MM.1S (cell line): Measurements from ENCODE around the gene NTPCR.

ENCODE experiments used
- DNase-seq: peaks from one replicate; pipeline ENCODE4 v3.0.0-alpha.2; 2015
- H2AFZ ChIP-seq: fragments of 300-600 bp; sonication (generic); 2 replicates; pipeline ENCODE4 v1.6.0; 2016; ENCODE audit warnings: antibody characterized with exemption, low read length
- H3F3A ChIP-seq: fragments of 300-600 bp; sonication (generic); 2 replicates; pipeline ENCODE4 v1.6.1; 2016; ENCODE audit warnings: mild to moderate bottlenecking, antibody characterized with exemption, low read length, moderate library complexity, mixed read lengths; ENCODE audit not compliant: insufficient read depth
- H3K27ac ChIP-seq: fragments of 300-600 bp; sonication (generic); 2 replicates; pipeline ENCODE4 v1.5.1; 2016; ENCODE audit warnings: mild to moderate bottlenecking, low read length
- H3K27me3 ChIP-seq: fragments of 300-600 bp; sonication (generic); replicated peaks from 2 replicates; pipeline ENCODE4 v1.6.0; 2016; ENCODE audit warnings: low read length; ENCODE audit not compliant: insufficient read depth
- H3K36me3 ChIP-seq: fragments of 300-600 bp; sonication (generic); replicated peaks from 2 replicates; pipeline ENCODE4 v1.6.1; 2016; ENCODE audit warnings: mild to moderate bottlenecking, low read length, mixed read lengths; ENCODE audit not compliant: insufficient read depth
- H3K4me1 ChIP-seq: fragments of 300-600 bp; sonication (generic); 2 replicates; pipeline ENCODE4 v1.6.1; 2016; ENCODE audit warnings: low read length, mixed read lengths
- H3K4me2 ChIP-seq: fragments of 300-600 bp; sonication (generic); 2 replicates; pipeline ENCODE4 v1.6.0; 2016; ENCODE audit warnings: low read depth, low read length
- H3K4me3 ChIP-seq: fragments of 300-600 bp; sonication (generic); 2 replicates; pipeline ENCODE4 v1.5.1; 2016; ENCODE audit warnings: low read length, mixed read lengths
- H3K79me2 ChIP-seq: fragments of 300-600 bp; sonication (generic); 2 replicates; pipeline ENCODE4 v1.6.1; 2016; ENCODE audit warnings: mixed run types, low read length, mixed read lengths
- H3K9ac ChIP-seq: fragments of 300-600 bp; sonication (generic); 2 replicates; pipeline ENCODE4 v1.6.1; 2016; ENCODE audit warnings: low read length, mixed read lengths
- H3K9me2 ChIP-seq: fragments of 300-600 bp; sonication (generic); replicated peaks from 2 replicates; pipeline ENCODE4 v1.6.1; 2016; ENCODE audit warnings: mild to moderate bottlenecking, low read length, mixed read lengths; ENCODE audit not compliant: insufficient read depth
- H3K9me3 ChIP-seq: fragments of 300-600 bp; sonication (generic); replicated peaks from 2 replicates; pipeline ENCODE4 v1.6.1; 2016; ENCODE audit warnings: mild to moderate bottlenecking, low read length, mixed read lengths; ENCODE audit not compliant: insufficient read depth
- H4K20me1 ChIP-seq: fragments of 300-600 bp; sonication (generic); 2 replicates; pipeline ENCODE4 v1.6.1; 2016; ENCODE audit warnings: mild to moderate bottlenecking, low read length, moderate library complexity, mixed read lengths; ENCODE audit not compliant: insufficient read depth
- CTCF ChIP-seq: fragments of 300-600 bp; sonication (generic); IDR thresholded peaks from 2 replicates; pipeline ENCODE4 v1.5.1; 2016; ENCODE audit warnings: antibody characterized with exemption, low read length, mixed read lengths
- EZH2 ChIP-seq: fragments of 300-600 bp; sonication (generic); optimal IDR thresholded peaks from 2 replicates; pipeline ENCODE3; 2017; ENCODE audit warnings: low read depth, mild to moderate bottlenecking, antibody characterized with exemption, low read length, mixed read lengths
- EZH2phosphoT487 ChIP-seq: fragments of 300-600 bp; sonication (generic); IDR thresholded peaks from 2 replicates; pipeline ENCODE4 v1.6.1; 2018; ENCODE audit warnings: antibody characterized with exemption, low read length

Gene NTPCR

GRCh38 chr1:232987046-232987773 is 36.8 kb downstream of the NTPCR start:
- H3K9ac ChIP-seq, result no peak overlapping the region
- H3K27ac ChIP-seq, result no peak overlapping the region
- no peaks in the 10 kb centered on the region for H3K27me3 ChIP-seq
- no peaks in the 10 kb centered on the region for H4K20me1 ChIP-seq
- no peaks in the 10 kb centered on the region for H3K79me2 ChIP-seq
- no peak overlapping the region for H2AFZ ChIP-seq
- H3K4me3 ChIP-seq, result no peak overlapping the region
- no peak overlapping the region for H3K4me2 ChIP-seq
- H3F3A ChIP-seq, result no peaks in the 10 kb centered on the region
- no peaks in the 10 kb centered on the region for H3K9me3 ChIP-seq
- DNase-seq, result no peak
- no peaks in the 10 kb centered on the region for H3K36me3 ChIP-seq
- H3K4me1 ChIP-seq, result no peaks in the 10 kb centered on the region
- no peaks in the 10 kb centered on the region for H3K9me2 ChIP-seq
- TF ChIP-seq EZH2, result no peak
- no peak for TF ChIP-seq CTCF
- TF ChIP-seq EZH2phosphoT487, result no peak

DNA sequence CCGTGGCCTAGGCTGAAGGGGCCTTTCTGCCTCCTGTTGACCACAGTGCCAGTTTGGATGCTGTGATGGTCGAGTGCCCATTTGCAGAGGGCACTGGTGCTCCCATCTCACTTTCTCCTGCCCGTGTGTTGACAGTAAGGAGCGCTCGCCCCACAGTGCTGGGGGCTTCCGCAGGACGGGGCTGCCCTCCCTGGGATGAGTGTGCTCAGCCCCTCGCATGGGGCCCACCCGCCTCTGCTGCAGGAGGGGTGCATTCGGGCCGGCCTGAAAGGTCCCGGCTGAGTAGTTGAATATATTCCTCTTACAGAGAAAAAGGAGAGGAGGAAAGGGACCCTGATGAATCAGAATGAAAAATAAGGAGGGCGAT is 37.3 kb downstream of the NTPCR start:
- Histone ChIP-seq H3K27me3 (no peaks in the 10 kb centered on the region), H3K4me3 (no peak overlapping the region), H3F3A (no peaks in the 10 kb centered on the region), H3K9me2 (no peaks in the 10 kb centered on the region), H3K79me2 (no peaks in the 10 kb centered on the region), H3K9ac (no peak overlapping the region), H3K36me3 (no peaks in the 10 kb centered on the region), H3K4me2 (no peak overlapping the region), H3K4me1 (no peaks in the 10 kb centered on the region), H3K9me3 (no peaks in the 10 kb centered on the region), H2AFZ (no peak overlapping the region), H3K27ac (no peak overlapping the region), H4K20me1 (no peaks in the 10 kb centered on the region)
- TF ChIP-seq CTCF (no peak), EZH2 (no peak), EZH2phosphoT487 (no peak)
- DNase-seq, result no peak

GRCh38 chr1:232988572-232989040 is 38.2 kb downstream of the NTPCR start:
- H3K4me1 ChIP-seq, result no peaks in the 10 kb centered on the region

More at GRCh38 chr1:232988572-232989040, 38.2 kb downstream of the NTPCR start:
- no peaks in the 10 kb centered on the region for H3F3A ChIP-seq
- H3K36me3 ChIP-seq, result no peaks in the 10 kb centered on the region
- no peak overlapping the region for H2AFZ ChIP-seq
- H3K4me3 ChIP-seq, result no peak overlapping the region
- no peaks in the 10 kb centered on the region for H3K79me2 ChIP-seq
- H3K9me2 ChIP-seq, result no peaks in the 10 kb centered on the region
- H3K27me3 ChIP-seq, result no peaks in the 10 kb centered on the region
- H3K9ac ChIP-seq, result no peak overlapping the region
- TF ChIP-seq CTCF (no peak), EZH2 (no peak), EZH2phosphoT487 (no peak)
- no peak overlapping the region for H3K27ac ChIP-seq
- DNase-seq, result no peak
- H4K20me1 ChIP-seq, result no peaks in the 10 kb centered on the region
- H3K9me3 ChIP-seq, result no peaks in the 10 kb centered on the region
- no peak overlapping the region for H3K4me2 ChIP-seq
